Uterus (tissue), 4 donors: ENCODE results near the gene ITIH5. TPM values are rescaled to one million over a fixed set of nuclear protein-coding genes. Genes with fewer than 3 reads are reported as not detected.
A peak's percentile ranks its signal among the peaks of the same experiment; 100 is the strongest.

Experiments used
- DNase-seq, 2 donors: peaks; one replicate each; pipeline ENCODE4 v3.0.0-alpha.2; 2019 to 2020
- H3K27ac ChIP-seq, 2 donors: fragments of 200-600 bp; sonication (generic); 1 replicate in 1 of 2; 2 replicates in 1 of 2; pipeline ENCODE4 v1.5.1; 2016 to 2018
- H3K27me3 ChIP-seq, 2 donors: fragments of 200-600 bp; sonication (generic); one replicate each; pipeline ENCODE4 v1.5.1; 2018 to 2019; ENCODE audit warnings: control low read depth in 1 of 2
- H3K36me3 ChIP-seq, 2 donors: fragments of 200-600 bp; sonication (generic); one replicate each; pipeline ENCODE4 v1.5.1; 2019; ENCODE audit warnings: control low read depth in 1 of 2
- H3K4me1 ChIP-seq, 2 donors: fragments of 200-600 bp; sonication (generic); one replicate each; pipeline ENCODE4 v1.5.1; 2018 to 2019; ENCODE audit warnings: control low read depth in 1 of 2
- H3K4me3 ChIP-seq, 2 donors: fragments of 200-600 bp; sonication (generic); 1 replicate in 1 of 2; 2 replicates in 1 of 2; pipeline ENCODE4 v1.5.1; 2018 to 2019; ENCODE audit warnings: mild to moderate bottlenecking in 1 of 2
- H3K9me3 ChIP-seq, 2 donors: fragments of 200-600 bp; sonication (generic); one replicate each; pipeline ENCODE4 v1.5.1; 2019; ENCODE audit warnings: control low read depth in 1 of 2
- POLR2A ChIP-seq, 2 donors: fragments of 450-650 bp; IDR thresholded peaks; one replicate each; pipeline ENCODE4 v1.6.1; 2016; ENCODE audit warnings: antibody characterized with exemption in 2 of 2, mild to moderate bottlenecking in 1 of 2, moderate library complexity in 1 of 2
- intact Hi-C: fragments of 100-400 bp; cut with DNase I; formaldehyde crosslinking; loops from one replicate; pipeline ENCODE4 v1.15.1; 2023; ENCODE audit warnings: low total_unique reads
- total RNA-seq, 4 donors: library from RNA; depleted of rRNA in 3 of 4; stranded (reverse); fragments of >200 nt in 3 of 4; gene quantifications; one replicate each; pipeline versions ENCODE4 v1.1.0 to v1.2.4, GENCODE V29; 2014 to 2023
- TF ChIP-seq, protein P1 (sequence below), 4 experiments: fragments of 200-600 bp in 2 of 4; fragments of 450-650 bp in 2 of 4; sonication (generic) in 2 of 4; IDR thresholded peaks; one replicate each; pipeline ENCODE4 v1.5.1; 2016 to 2019; ENCODE audit warnings: antibody characterized with exemption in 4 of 4, mild to moderate bottlenecking in 2 of 4, moderate library complexity in 1 of 4
- donor health status: DM: yes; HTN: yes; CAD: no.

Gene ITIH5
- total RNA-seq, 4 donors from 2014 or later, result 8.4 to 32.9 (median 16.9) TPM

- H3K36me3 ChIP-seq, result no peaks in the 10 kb centered on the region
Measured at GRCh38 chr10:7527468-7527867, 139.3 kb downstream of the ITIH5 start.

GRCh38 chr10:7526017-7526400, 140.8 kb downstream of the ITIH5 start:
- intact Hi-C loops, result loop anchor here (5.0 kb wide), 1 partner anchor 161 kb away; no protein-coding TSS in a partner anchor

More at GRCh38 chr10:7527468-7527867, 139.3 kb downstream of the ITIH5 start:
- no peak overlapping the region for H3K27ac ChIP-seq
- no peak for DNase-seq
- H3K27me3 ChIP-seq, result no peaks in the 10 kb centered on the region
- no peaks in the 10 kb centered on the region for H3K4me1 ChIP-seq
- H3K4me3 ChIP-seq, result no peak overlapping the region
- intact Hi-C loops, result loop anchor here (5.0 kb wide), 1 partner anchor 160 kb away; no protein-coding TSS in a partner anchor
- no peaks in the 10 kb centered on the region for H3K9me3 ChIP-seq
- no peak for TF ChIP-seq POLR2A (IDR thresholded peaks at IDR 0.05)
- TF ChIP-seq, protein P1, sequence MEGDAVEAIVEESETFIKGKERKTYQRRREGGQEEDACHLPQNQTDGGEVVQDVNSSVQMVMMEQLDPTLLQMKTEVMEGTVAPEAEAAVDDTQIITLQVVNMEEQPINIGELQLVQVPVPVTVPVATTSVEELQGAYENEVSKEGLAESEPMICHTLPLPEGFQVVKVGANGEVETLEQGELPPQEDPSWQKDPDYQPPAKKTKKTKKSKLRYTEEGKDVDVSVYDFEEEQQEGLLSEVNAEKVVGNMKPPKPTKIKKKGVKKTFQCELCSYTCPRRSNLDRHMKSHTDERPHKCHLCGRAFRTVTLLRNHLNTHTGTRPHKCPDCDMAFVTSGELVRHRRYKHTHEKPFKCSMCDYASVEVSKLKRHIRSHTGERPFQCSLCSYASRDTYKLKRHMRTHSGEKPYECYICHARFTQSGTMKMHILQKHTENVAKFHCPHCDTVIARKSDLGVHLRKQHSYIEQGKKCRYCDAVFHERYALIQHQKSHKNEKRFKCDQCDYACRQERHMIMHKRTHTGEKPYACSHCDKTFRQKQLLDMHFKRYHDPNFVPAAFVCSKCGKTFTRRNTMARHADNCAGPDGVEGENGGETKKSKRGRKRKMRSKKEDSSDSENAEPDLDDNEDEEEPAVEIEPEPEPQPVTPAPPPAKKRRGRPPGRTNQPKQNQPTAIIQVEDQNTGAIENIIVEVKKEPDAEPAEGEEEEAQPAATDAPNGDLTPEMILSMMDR (IDR thresholded peaks at IDR 0.05), result no peak

GRCh38 chr10:7525314-7526016, 141.3 kb downstream of the ITIH5 start:
- intact Hi-C loops, result loop anchor here (5.0 kb wide), 1 partner anchor 162 kb away; no protein-coding TSS in a partner anchor
- no peak overlapping the region for H3K27ac ChIP-seq
- H3K4me1 ChIP-seq, result no peaks in the 10 kb centered on the region
- TF ChIP-seq POLR2A (IDR thresholded peaks at IDR 0.05), result no peak
- TF ChIP-seq, protein P1 (IDR thresholded peaks at IDR 0.05), result peak; percentile 78 to 97 (median 88)
- H3K4me3 ChIP-seq, result no peak overlapping the region
- H3K36me3 ChIP-seq, result no peaks in the 10 kb centered on the region
- H3K27me3 ChIP-seq, result no peaks in the 10 kb centered on the region
- H3K9me3 ChIP-seq, result no peaks in the 10 kb centered on the region
- DNase-seq, result peak; percentile 53 to 66

More at GRCh38 chr10:7526017-7526400, 140.8 kb downstream of the ITIH5 start:
- no peak overlapping the region for H3K4me3 ChIP-seq
- no peak for TF ChIP-seq POLR2A (IDR thresholded peaks at IDR 0.05)
- TF ChIP-seq, protein P1 (IDR thresholded peaks at IDR 0.05), result no peak
- no peak for DNase-seq
- H3K27ac ChIP-seq, result no peak overlapping the region
- no peaks in the 10 kb centered on the region for H3K9me3 ChIP-seq
- no peaks in the 10 kb centered on the region for H3K27me3 ChIP-seq
- no peaks in the 10 kb centered on the region for H3K36me3 ChIP-seq
- H3K4me1 ChIP-seq, result no peaks in the 10 kb centered on the region

DNA sequence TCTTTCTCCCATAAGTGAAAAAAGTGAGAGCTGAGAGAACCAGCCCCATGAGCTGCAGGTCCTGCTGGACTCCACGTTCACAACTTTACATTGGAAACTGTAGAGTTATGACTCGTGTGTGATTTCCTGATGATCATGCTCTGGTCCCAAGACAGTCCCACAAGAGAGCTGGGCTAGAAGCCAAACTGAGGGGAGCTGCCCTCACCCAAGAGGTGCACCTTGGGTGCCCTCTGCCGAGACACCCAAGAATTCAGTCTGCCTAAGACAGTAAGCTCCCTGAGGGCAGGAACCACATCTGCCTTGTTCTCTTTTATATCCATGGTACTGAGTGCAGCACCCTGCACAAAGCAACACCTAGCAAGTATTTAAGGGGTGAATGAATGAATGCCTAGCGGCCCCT, 143.1 kb downstream of the ITIH5 start:
- Histone ChIP-seq H3K4me3 (no peak overlapping the region), H3K9me3 (no peaks in the 10 kb centered on the region), H3K4me1 (no peaks in the 10 kb centered on the region), H3K27ac (no peak overlapping the region), H3K36me3 (no peaks in the 10 kb centered on the region), H3K27me3 (no peaks in the 10 kb centered on the region)
- DNase-seq, result no peak
- TF ChIP-seq, protein P1 (IDR thresholded peaks at IDR 0.05), result no peak
- no peak for TF ChIP-seq POLR2A (IDR thresholded peaks at IDR 0.05)
- intact Hi-C loops, result no loop called here
